IPS-18c (cell line): Measurements from ENCODE around the gene APOC4.
"Not testable (repeated sequence)": the region's sequence is repeated elsewhere in the genome, so short reads cannot be mapped to it uniquely, and the experiment has no call there.

ENCODE experiments used
- H3K4me3 ChIP-seq: 2 replicates; pipeline ENCODE4 v1.7.0; 2013; ENCODE audit warnings: low read depth, mild to moderate bottlenecking, low read length, moderate library complexity; ENCODE audit not compliant: insufficient read depth
- H3K9me3 ChIP-seq: one replicate; pipeline ENCODE4 v1.6.1; 2013; ENCODE audit warnings: mild to moderate bottlenecking, low read length, moderate library complexity; ENCODE audit not compliant: control insufficient read depth, insufficient read depth

Gene APOC4

GRCh38 chr19:44942067-44942571, at the start of gene APOC4:
Gene APOC4 (plus strand): TSS chr19:44942237. CDS start chr19:44942278, 41 bp downstream.
- no peak within 1 kb of the TSS for H3K4me3 ChIP-seq

GRCh38 chr19:44892932-44893331, 49.1 kb upstream of the APOC4 start:
- no peak overlapping the region; the same call in 1 of the 2 replicates for H3K4me3 ChIP-seq
- no peaks in the 10 kb centered on the region for H3K9me3 ChIP-seq

More at GRCh38 chr19:44942067-44942571, at the start of gene APOC4:
- no peaks in the 10 kb centered on the region for H3K9me3 ChIP-seq

GRCh38 chr19:44893332-44894051, 48.5 kb upstream of the APOC4 start:
- Histone ChIP-seq H3K9me3 (no peaks in the 10 kb centered on the region), H3K4me3 (no peak overlapping the region)

- Histone ChIP-seq H3K4me3 (no peak overlapping the region), H3K9me3 (no peaks in the 10 kb centered on the region)
Measured at GRCh38 chr19:44894052-44894400, 48.0 kb upstream of the APOC4 start.

- H3K9me3 ChIP-seq = no peaks in the 10 kb centered on the region
- H3K4me3 ChIP-seq = no peak overlapping the region
Measured at GRCh38 chr19:44894946-44895345, 47.1 kb upstream of the APOC4 start.

GRCh38 chr19:44897835-44898234, 44.2 kb upstream of the APOC4 start:
- Histone ChIP-seq H3K9me3 (no peaks in the 10 kb centered on the region), H3K4me3 (no peak overlapping the region)

- Histone ChIP-seq H3K9me3 (no peaks in the 10 kb centered on the region), H3K4me3 (no peak overlapping the region)
Measured at GRCh38 chr19:44900328-44901244, 41.5 kb upstream of the APOC4 start.

GRCh38 chr19:44903216-44903601, 38.8 kb upstream of the APOC4 start:
- H3K4me3 ChIP-seq = no peak overlapping the region
- H3K9me3 ChIP-seq = no peaks in the 10 kb centered on the region

- Histone ChIP-seq H3K4me3 (no peak overlapping the region), H3K9me3 (no peaks in the 10 kb centered on the region)
Measured at GRCh38 chr19:44903602-44904425, 38.2 kb upstream of the APOC4 start.

GRCh38 chr19:44904426-44904994, 37.5 kb upstream of the APOC4 start:
- Histone ChIP-seq H3K4me3 (no peak overlapping the region), H3K9me3 (no peaks in the 10 kb centered on the region)

- peak within 1 kb of the TSS; percentile 62 for H3K4me3 ChIP-seq
- H3K9me3 ChIP-seq = no peaks in the 10 kb centered on the region
Measured at GRCh38 chr19:44905437-44906160, 36.4 kb upstream of the APOC4 start, which contains the start of gene APOE. Gene APOE (plus strand): TSS chr19:44905796. CDS start chr19:44906625, 829 bp downstream.

- no peaks in the 10 kb centered on the region for H3K9me3 ChIP-seq
- no peak overlapping the region; the same call in 1 of the 2 replicates for H3K4me3 ChIP-seq
Measured at GRCh38 chr19:44907613-44908012, 34.4 kb upstream of the APOC4 start.

- Histone ChIP-seq H3K4me3 (no peak overlapping the region), H3K9me3 (no peaks in the 10 kb centered on the region)
Measured at GRCh38 chr19:44908074-44908835, 33.8 kb upstream of the APOC4 start.

- Histone ChIP-seq H3K4me3 (no peak overlapping the region), H3K9me3 (no peaks in the 10 kb centered on the region)
Measured at GRCh38 chr19:44908836-44909261, 33.2 kb upstream of the APOC4 start.

- Histone ChIP-seq H3K4me3 (no peak overlapping the region), H3K9me3 (no peaks in the 10 kb centered on the region)
Measured at GRCh38 chr19:44909775-44910174, 32.3 kb upstream of the APOC4 start.

GRCh38 chr19:44911896-44912295, 30.1 kb upstream of the APOC4 start:
- H3K9me3 ChIP-seq, H3K4me3 ChIP-seq: not testable (repeated sequence)
